HG02870 (cell line): ENCODE data around the gene FLT1.

Experiments
- ATAC-seq: cut with Tn5 transposase; IDR thresholded peaks from one replicate; pipeline ENCODE4 v1.9.1; 2021; ENCODE audit warnings: mild to moderate bottlenecking, moderate library complexity; ENCODE audit not compliant: unreplicated experiment

The FLT1 gene

GRCh38 chr13:28258417-28258816 lies 236.5 kb downstream of the FLT1 start:
- ATAC-seq: no peak

GRCh38 chr13:28257305-28257704 lies 237.6 kb downstream of the FLT1 start:
- no peak for ATAC-seq

- no peak for ATAC-seq
Measured at GRCh38 chr13:28252547-28252946, 242.4 kb downstream of the FLT1 start.

- no peak for ATAC-seq
Measured at GRCh38 chr13:28251466-28251865, 243.5 kb downstream of the FLT1 start.

GRCh38 chr13:28250542-28250941 lies 244.4 kb downstream of the FLT1 start:
- ATAC-seq: no peak
